ENCODE data around the gene BTBD3.
A peak's percentile ranks its signal among the peaks of the same experiment; 100 is the strongest.

Gene BTBD3

GRCh38 chr20:11917663-11918062 is at the start of gene BTBD3:
Gene BTBD3 (plus strand): TSS chr20:11917893. CDS start chr20:11918276, 383 bp downstream.
- DNase-seq, result no peak

- no peak for DNase-seq
These were observed 48.1 kb upstream of the BTBD3 start for GRCh38 chr20:11869641-11870040.

DNA sequence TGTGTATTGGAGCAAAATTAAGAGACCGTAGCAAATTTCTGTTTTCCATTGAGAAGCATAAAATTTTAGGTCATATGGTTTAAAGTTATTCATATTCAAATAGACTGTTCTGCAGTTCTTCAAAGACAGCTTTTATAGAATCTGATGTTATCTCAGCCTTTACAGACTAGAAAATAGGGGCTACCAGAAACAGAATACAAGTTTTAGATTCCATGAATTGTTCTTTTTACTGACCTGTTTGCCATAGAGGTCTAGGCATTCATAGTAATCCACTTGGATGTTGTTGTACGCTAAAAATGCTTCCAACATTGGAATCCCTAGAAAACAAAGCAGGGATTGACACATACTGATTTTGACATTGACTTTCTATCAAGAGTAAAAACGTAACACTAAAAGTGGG is 47.3 kb upstream of the BTBD3 start:
- DNase-seq, result no peak

DNA sequence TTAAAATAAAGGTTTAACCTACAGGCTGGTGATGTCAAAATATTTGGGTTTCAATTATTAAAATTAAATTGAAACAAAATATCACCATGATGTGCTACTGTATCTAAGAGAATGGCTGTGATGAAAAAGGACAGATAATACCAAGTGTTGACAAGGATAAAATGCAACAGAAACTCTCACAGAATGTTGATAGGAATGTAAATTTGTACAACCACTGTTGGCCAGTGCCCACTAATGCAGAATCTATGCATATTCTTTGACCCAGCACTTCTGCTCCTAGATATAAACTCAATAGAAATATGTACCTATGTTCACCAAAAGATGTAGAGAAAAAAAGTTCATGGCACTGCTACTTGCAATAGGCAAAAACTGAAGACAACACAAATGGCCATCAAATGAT is 41.1 kb upstream of the BTBD3 start:
- no peak for DNase-seq

GRCh38 chr20:11880680-11881079 is 37.0 kb upstream of the BTBD3 start:
- no peak for DNase-seq

DNA sequence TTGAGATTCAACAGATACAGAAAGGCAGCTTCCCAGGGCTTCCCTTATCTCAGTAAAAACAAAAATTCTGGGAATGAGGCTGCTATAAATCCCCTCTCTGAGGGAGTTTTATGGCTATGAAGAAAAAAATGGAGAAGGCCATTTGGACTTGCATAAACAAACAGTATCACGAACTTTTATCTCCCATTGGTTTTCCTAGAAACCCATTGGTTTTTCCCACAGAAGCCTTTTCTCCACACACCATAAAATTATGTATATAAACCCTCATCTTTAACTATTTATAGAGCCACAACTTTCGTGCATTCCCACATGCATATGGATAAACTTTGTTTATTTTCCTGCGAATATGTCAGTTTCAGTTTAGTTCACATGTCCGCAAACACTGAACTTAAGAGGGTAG is 36.2 kb upstream of the BTBD3 start:
- DNase-seq, result no peak

- no peak for DNase-seq
These were observed 35.0 kb upstream of the BTBD3 start for GRCh38 chr20:11882651-11883050.

GRCh38 chr20:11888648-11889047 is 29.0 kb upstream of the BTBD3 start:
- no peak for DNase-seq

DNA sequence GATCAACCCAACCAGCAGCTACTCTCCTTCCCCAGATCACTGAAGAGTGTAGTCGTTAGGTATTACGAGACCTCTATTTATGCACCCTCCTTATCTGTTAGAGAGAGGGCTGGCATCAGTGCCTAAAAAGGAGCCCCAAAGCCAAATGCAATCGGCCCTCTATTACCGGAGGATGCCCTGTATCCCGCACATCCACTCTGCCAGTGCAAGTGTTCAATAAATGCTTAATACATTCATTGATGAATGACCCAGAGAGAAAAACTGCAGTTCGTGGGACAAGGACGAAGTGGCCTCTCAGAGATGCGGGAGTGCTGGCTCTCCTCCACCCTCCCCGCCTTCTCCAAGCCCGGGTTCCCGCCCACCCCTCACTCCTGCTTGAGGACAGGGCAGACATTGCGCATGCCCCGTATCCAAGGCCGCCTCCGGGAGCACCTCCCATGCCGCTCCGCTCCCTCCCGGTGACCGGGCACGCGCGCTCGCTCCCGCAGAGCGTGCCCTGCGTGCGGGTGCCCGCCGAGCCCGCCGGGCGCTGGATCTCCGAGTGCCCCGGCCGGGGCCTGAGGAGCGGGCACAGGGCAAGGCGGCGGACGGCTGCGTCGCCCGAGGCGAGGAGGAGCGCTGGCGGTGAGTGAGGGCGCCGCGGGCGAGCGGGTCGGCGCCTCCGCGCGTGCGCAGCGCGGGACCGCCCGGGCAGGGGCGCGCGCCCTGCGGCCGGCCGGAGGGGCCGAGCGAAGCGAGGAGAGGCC is 27.2 kb upstream of the BTBD3 start:
- DNase-seq, result peak; percentile 63

- peak; percentile 16 for DNase-seq
These were observed 26.5 kb upstream of the BTBD3 start for GRCh38 chr20:11891077-11891775.

DNA sequence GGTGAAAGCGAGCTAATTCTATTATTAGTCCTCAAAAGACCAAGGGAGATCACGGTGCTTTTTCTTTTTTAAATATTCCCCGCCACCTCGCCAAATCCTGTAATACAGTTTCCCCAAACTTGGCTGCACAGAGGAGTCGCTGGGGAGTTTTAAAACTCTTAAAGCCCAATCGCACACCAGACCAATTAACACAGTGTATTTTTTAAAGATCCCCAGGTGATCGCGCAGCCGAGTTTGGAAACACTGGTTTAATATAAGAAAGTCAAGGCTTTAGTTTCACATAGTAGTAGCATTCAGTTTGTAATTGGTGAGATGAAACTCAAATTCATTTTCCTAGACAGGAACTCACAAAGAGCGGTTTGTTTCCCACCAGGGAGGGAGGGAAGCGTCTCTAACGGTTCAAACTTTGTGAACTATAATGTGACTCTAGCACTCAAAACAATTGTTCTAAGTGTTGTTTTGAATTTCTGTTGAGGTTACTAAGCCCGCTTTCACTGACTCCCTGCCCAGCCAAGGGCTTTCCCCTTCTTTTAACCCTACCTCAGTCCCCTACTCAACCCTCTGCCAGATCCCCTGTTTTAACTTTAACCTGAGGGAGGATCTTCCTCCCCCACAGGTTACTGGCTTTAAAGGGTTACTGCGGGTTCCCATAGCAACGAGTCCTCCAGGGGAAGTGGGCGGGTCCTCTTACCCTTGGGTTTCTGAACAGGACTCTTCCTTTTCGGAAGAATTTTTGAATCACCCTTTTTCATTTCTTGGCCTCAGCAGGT is 25.7 kb upstream of the BTBD3 start:
- DNase-seq, result peak; percentile 54

GRCh38 chr20:11894062-11894461 is 23.6 kb upstream of the BTBD3 start:
- no peak for DNase-seq

- DNase-seq, result no peak
These were observed 21.8 kb upstream of the BTBD3 start for GRCh38 chr20:11895861-11896387.

DNA sequence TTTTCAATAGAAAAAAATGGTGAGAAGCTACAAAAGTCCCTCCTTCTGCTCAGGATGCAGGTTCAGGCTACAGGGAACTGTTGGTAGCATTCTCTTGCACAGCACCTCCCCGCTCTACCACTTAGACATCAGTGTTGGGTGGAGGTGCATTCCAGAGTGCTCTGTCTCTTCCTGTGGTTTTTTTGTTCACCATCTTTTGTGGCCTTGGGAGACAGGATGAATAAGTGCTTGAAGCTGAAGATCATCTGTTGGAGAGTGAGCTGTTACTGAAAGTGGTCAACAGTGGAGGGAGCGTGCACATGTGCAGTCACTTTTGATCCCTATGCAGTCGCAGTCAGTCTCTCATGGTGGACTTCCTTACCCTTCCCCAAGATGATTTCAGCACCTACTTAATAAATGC is 16.6 kb upstream of the BTBD3 start:
- no peak for DNase-seq

DNA sequence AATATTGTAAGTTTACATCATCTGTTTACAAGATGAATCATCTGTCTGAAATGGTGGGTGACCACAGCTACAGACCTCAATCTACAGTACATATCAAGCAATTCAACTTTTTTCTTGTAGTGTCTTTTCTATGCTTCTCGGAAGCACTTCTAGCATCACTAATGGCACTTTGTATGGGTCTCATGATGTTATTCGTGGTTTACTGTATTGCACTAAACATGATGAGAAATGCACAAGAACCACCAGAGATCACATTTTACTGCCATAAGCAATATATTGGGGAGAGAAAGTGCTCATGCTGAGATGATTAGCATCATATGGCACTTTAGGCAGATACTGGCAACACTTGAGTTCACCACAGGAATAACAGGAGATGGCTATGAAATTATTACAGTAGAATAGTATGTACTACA is 15.4 kb upstream of the BTBD3 start:
- DNase-seq, result no peak

GRCh38 chr20:11905460-11906179 is 12.1 kb upstream of the BTBD3 start:
- DNase-seq, result no peak

DNA sequence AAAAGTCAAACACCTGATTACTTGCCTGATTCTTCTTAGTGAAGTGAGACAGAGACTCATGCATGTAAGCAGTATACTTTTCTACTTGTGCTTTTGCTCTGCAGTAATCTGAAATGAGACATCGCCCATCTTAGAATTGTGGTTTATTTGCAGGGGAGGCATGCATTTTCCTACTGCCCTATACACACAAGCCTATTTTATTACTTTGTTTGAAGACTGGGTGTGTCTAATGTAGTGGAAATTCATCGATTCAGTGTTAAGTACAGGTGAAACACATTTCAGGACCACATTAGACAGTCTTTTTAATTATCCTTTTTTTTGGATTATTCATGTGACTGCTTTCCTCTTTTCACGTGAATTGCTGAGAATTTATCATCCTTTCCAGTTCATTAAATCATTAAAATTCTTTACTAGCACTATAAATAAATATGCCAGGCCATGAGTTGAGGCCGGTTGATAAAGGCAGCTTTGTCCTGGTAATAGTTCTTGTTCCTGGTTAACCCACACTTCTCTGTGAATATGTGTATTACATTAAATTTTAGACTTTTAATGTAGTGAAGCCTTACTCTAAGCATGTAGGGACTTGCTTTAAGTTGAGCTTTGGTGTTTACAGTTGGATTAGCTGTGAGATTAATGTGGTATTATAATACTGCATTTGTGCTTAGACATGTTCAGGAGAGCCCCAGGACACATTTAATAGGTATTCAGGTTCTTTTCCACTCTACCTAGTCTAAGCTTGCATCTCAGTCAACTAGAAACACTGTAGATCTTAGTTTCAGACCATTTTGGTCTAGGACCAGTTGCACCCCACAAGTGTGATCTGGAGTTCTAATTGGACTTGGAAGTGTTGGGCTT is 10.8 kb upstream of the BTBD3 start:
- DNase-seq, result no peak

DNA sequence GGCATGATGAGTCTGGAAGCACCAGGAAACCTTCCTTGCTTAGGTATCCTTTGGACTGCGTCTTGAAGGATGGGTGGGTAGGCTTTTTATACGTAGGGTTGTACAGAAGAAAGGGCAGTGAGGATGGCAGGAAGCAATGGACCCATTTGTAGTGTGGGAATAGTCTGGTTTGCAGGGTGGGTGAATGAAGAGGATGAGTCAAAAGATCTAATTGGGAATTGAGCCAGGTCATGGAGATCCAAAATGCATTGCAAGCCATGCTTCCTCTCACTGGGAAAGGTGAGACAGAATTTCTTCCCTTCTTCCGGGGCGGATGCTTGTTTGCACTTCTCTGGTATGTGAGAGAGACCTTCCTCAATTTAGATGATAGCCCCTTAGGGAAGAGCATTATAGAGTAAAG is 10.1 kb upstream of the BTBD3 start:
- DNase-seq, result no peak

- no peak for DNase-seq
These were observed 5.6 kb upstream of the BTBD3 start for GRCh38 chr20:11912013-11912658.

GRCh38 chr20:11912659-11913415 is 4.9 kb upstream of the BTBD3 start:
- no peak for DNase-seq

All from CD4-positive, alpha-beta T cell treated with Interleukin-15 for 1 hour (primary cell).